Naive thymus-derived CD4-positive, alpha-beta T cell (primary cell): ENCODE data around the gene TBC1D5. TPM values are rescaled to one million over a fixed set of nuclear protein-coding genes. Genes with fewer than 3 reads are reported as not detected.

Source experiments
- ATAC-seq: fragments of 150-1000 bp; cut with Tn5 transposase; 2 replicates; pipeline ENCODE4 v1.10.0; 2021; ENCODE audit warnings: mild to moderate bottlenecking, moderate library complexity
- CTCF ChIA-PET: fragments of 350-600 bp; sonication (Branson Sonifier 250); formaldehyde crosslinking; loops from one replicate; lab custom pipeline; 2021; ENCODE audit warnings: antibody characterized with exemption; lab: Charles Lee
- POLR2A ChIA-PET: fragments of 350-600 bp; sonication (Branson Sonifier 250); formaldehyde crosslinking; loops from one replicate; lab custom pipeline; 2021; ENCODE audit warnings: antibody characterized with exemption, inconsistent platforms; lab: Charles Lee
- DNase-seq, 9 donors: peaks; one replicate each; pipeline versions ENCODE4 v3.0.0 to v3.0.0-alpha.2; 2020 to 2022; ENCODE audit warnings: mixed read lengths in 1 of 9
- H3K27ac ChIP-seq: one replicate; pipeline ENCODE4 v1.7.0; 2013; ENCODE audit warnings: mild to moderate bottlenecking, low read depth, low read length, moderate library complexity
- H3K27me3 ChIP-seq, 2 donors: one replicate each; pipeline ENCODE4 v1.7.0; 2013; ENCODE audit warnings: low read length in 2 of 2, mild to moderate bottlenecking in 2 of 2, moderate library complexity in 2 of 2; ENCODE audit not compliant: control insufficient read depth in 2 of 2, insufficient read depth in 2 of 2
- H3K36me3 ChIP-seq, 3 experiments: 1 replicate in 2 of 3; 2 replicates in 1 of 3; pipeline ENCODE4 v1.7.0; 2013; ENCODE audit warnings: low read length in 3 of 3, mild to moderate bottlenecking in 3 of 3, moderate library complexity in 1 of 3; ENCODE audit not compliant: insufficient read depth in 3 of 3, control insufficient read depth in 2 of 3
- H3K4me1 ChIP-seq, 2 donors: one replicate each; pipeline ENCODE4 v1.7.0; 2013; ENCODE audit warnings: low read length in 2 of 2, mild to moderate bottlenecking in 2 of 2, moderate library complexity in 1 of 2; ENCODE audit not compliant: control insufficient read depth in 2 of 2, insufficient read depth in 2 of 2
- H3K4me3 ChIP-seq: 2 replicates; pipeline ENCODE4 v1.7.0; 2013; ENCODE audit warnings: mild to moderate bottlenecking, low read length
- H3K9me3 ChIP-seq, 3 experiments: 1 replicate in 2 of 3; 2 replicates in 1 of 3; pipeline ENCODE4 v1.7.0; 2013; ENCODE audit warnings: low read length in 3 of 3; ENCODE audit not compliant: control insufficient read depth in 2 of 3
- H3K27ac Mint-ChIP-seq, 9 donors: one replicate each; pipeline ENCODE4 v1.8.0; 2020 to 2022; ENCODE audit warnings: mixed read lengths in 9 of 9, mild to moderate bottlenecking in 8 of 9, moderate library complexity in 5 of 9, inconsistent platforms in 2 of 9
- H3K27me3 Mint-ChIP-seq, 5 donors: one replicate each; pipeline ENCODE4 v1.8.0; 2021 to 2022; ENCODE audit warnings: mixed read lengths in 5 of 5, mild to moderate bottlenecking in 1 of 5
- H3K36me3 Mint-ChIP-seq, 5 donors: one replicate each; pipeline ENCODE4 v1.8.0; 2020 to 2022; ENCODE audit warnings: mixed read lengths in 5 of 5, mild to moderate bottlenecking in 3 of 5, inconsistent platforms in 1 of 5
- H3K4me1 Mint-ChIP-seq, 7 donors: one replicate each; pipeline ENCODE4 v1.8.0; 2020 to 2022; ENCODE audit warnings: mixed read lengths in 7 of 7, mild to moderate bottlenecking in 3 of 7, inconsistent platforms in 1 of 7
- H3K4me3 Mint-ChIP-seq, 10 donors: one replicate each; pipeline ENCODE4 v1.8.0; 2020 to 2022; ENCODE audit warnings: mild to moderate bottlenecking in 10 of 10, mixed read lengths in 10 of 10, moderate library complexity in 6 of 10, inconsistent platforms in 2 of 10
- H3K9me3 Mint-ChIP-seq, 11 donors: one replicate each; pipeline ENCODE4 v1.8.0; 2020 to 2022; ENCODE audit warnings: mixed read lengths in 11 of 11, mild to moderate bottlenecking in 4 of 11, inconsistent platforms in 1 of 11, moderate library complexity in 1 of 11
- intact Hi-C, 2 donors: fragments of 100-400 bp; cut with micrococcal nuclease; formaldehyde crosslinking; loops; one replicate each; pipeline ENCODE4 v1.15.1; 2023
- polyA plus RNA-seq, 2 donors: library from polyadenylated mRNA; unstranded; fragments of 300-500 nt; fragmentation: Illumina TruSeq; gene quantifications; one replicate each; pipeline ENCODE4 v1.2.3, GENCODE V29; 2021
- total RNA-seq, 6 experiments: library from RNA in 5 of 6; stranded (reverse) in 5 of 6; gene quantifications; 1 replicate in 5 of 6; 2 replicates in 1 of 6; pipeline ENCODE4 v1.2.3 and lab custom pipeline; 2021 to 2026

The TBC1D5 gene
- total and polyA plus RNA-seq, 7 experiments from 2014 or later, result 30.5 to 54.0 (median 37.4) TPM

- no peak for ATAC-seq
- Histone ChIP-seq H3K36me3 (no peaks in the 10 kb centered on the region), H3K9me3 (no peaks in the 10 kb centered on the region), H3K27ac (no peak overlapping the region), H3K4me1 (no peaks in the 10 kb centered on the region), H3K4me3 (no peak overlapping the region), H3K27me3 (no peaks in the 10 kb centered on the region)
- Mint-ChIP-seq H3K27ac (no peak overlapping the region), H3K36me3 (peaks cover 5 to 30% (median 11%) of the 10 kb centered on the region in 5 donors), H3K4me1 (no peaks in the 10 kb centered on the region), H3K27me3 (no peaks in the 10 kb centered on the region), H3K4me3 (no peak overlapping the region), H3K9me3 (no peaks in the 10 kb centered on the region)
- ChIA-PET POLR2A (interaction anchor here (0.6 kb wide), 1 partner anchor 1175 kb away, joined by 3 read pairs; no protein-coding TSS in a partner anchor), CTCF (no interaction called here)
- intact Hi-C loops, result no loop called here
- DNase-seq, result no peak
Measured at GRCh38 chr3:17288839-17289399, 453.5 kb downstream of the TBC1D5 start.

- ChIA-PET CTCF (no interaction called here), POLR2A (no interaction called here)
- peak overlapping the region in 1 of 9 donors; percentile 21 for H3K27ac Mint-ChIP-seq
- DNase-seq (no peak), ATAC-seq (no peak)
- H3K4me1 Mint-ChIP-seq, result peaks cover 0 to 4% (median 0%) of the 10 kb centered on the region in 7 donors
- H3K4me3 Mint-ChIP-seq, result no peak overlapping the region
- H3K9me3 Mint-ChIP-seq, result no peaks in the 10 kb centered on the region
- Histone ChIP-seq H3K27ac (no peak overlapping the region), H3K27me3 (no peaks in the 10 kb centered on the region), H3K4me1 (no peaks in the 10 kb centered on the region), H3K9me3 (no peaks in the 10 kb centered on the region), H3K36me3 (no peaks in the 10 kb centered on the region), H3K4me3 (no peak overlapping the region)
- H3K36me3 Mint-ChIP-seq, result peaks cover 5 to 31% (median 11%) of the 10 kb centered on the region in 5 donors
- no peaks in the 10 kb centered on the region for H3K27me3 Mint-ChIP-seq
- intact Hi-C loops, result no loop called here
Measured at GRCh38 chr3:17287006-17287689, 455.3 kb downstream of the TBC1D5 start.

- Histone ChIP-seq H3K9me3 (no peaks in the 10 kb centered on the region), H3K36me3 (no peaks in the 10 kb centered on the region), H3K27ac (no peak overlapping the region), H3K4me3 (no peak overlapping the region), H3K4me1 (no peaks in the 10 kb centered on the region), H3K27me3 (no peaks in the 10 kb centered on the region)
- DNase-seq, result no peak
- Mint-ChIP-seq H3K9me3 (peaks cover 0 to 6% (median 0%) of the 10 kb centered on the region in 11 donors), H3K4me3 (no peak overlapping the region), H3K27ac (no peak overlapping the region), H3K27me3 (no peaks in the 10 kb centered on the region), H3K36me3 (peaks cover 0 to 9% (median 7%) of the 10 kb centered on the region in 5 donors), H3K4me1 (no peaks in the 10 kb centered on the region)
- CTCF ChIA-PET, result no interaction called here
- POLR2A ChIA-PET, result no interaction called here
- intact Hi-C loops, result no loop called here
- no peak for ATAC-seq
Measured at GRCh38 chr3:17278006-17278405, 464.4 kb downstream of the TBC1D5 start.

- Histone ChIP-seq H3K27me3 (no peaks in the 10 kb centered on the region), H3K27ac (no peak overlapping the region), H3K36me3 (no peaks in the 10 kb centered on the region), H3K9me3 (no peaks in the 10 kb centered on the region), H3K4me3 (no peak overlapping the region), H3K4me1 (no peaks in the 10 kb centered on the region)
- no peak overlapping the region for H3K4me3 Mint-ChIP-seq
- CTCF ChIA-PET, result no interaction called here
- peaks cover 0 to 8% (median 2%) of the 10 kb centered on the region in 5 donors for H3K36me3 Mint-ChIP-seq
- POLR2A ChIA-PET, result no interaction called here
- no peak for ATAC-seq
- H3K9me3 Mint-ChIP-seq, result no peaks in the 10 kb centered on the region
- no peak for DNase-seq
- no peaks in the 10 kb centered on the region for H3K4me1 Mint-ChIP-seq
- H3K27ac Mint-ChIP-seq, result no peak overlapping the region
- intact Hi-C loops, result no loop called here
- no peaks in the 10 kb centered on the region for H3K27me3 Mint-ChIP-seq
Measured at GRCh38 chr3:17266846-17267245, 475.6 kb downstream of the TBC1D5 start.

- Mint-ChIP-seq H3K36me3 (peaks cover 0 to 2% (median under 1%) of the 10 kb centered on the region in 5 donors), H3K4me3 (no peak overlapping the region), H3K27ac (no peak overlapping the region), H3K4me1 (peaks cover 0 to 2% (median 0%) of the 10 kb centered on the region in 7 donors), H3K27me3 (no peaks in the 10 kb centered on the region), H3K9me3 (no peaks in the 10 kb centered on the region)
- ATAC-seq (no peak), DNase-seq (no peak)
- Histone ChIP-seq H3K4me3 (no peak overlapping the region), H3K27me3 (no peaks in the 10 kb centered on the region), H3K36me3 (no peaks in the 10 kb centered on the region), H3K9me3 (no peaks in the 10 kb centered on the region), H3K27ac (no peak overlapping the region), H3K4me1 (no peaks in the 10 kb centered on the region)
- CTCF ChIA-PET, result interaction anchor here (0.6 to 1.1 kb wide), 2 partner anchors 152 to 1014 kb away, joined by 3 to 4 read pairs; no protein-coding TSS in a partner anchor
- POLR2A ChIA-PET, result no interaction called here
- intact Hi-C loops, result no loop called here
Measured at GRCh38 chr3:17261627-17262369, 480.6 kb downstream of the TBC1D5 start.

DNA sequence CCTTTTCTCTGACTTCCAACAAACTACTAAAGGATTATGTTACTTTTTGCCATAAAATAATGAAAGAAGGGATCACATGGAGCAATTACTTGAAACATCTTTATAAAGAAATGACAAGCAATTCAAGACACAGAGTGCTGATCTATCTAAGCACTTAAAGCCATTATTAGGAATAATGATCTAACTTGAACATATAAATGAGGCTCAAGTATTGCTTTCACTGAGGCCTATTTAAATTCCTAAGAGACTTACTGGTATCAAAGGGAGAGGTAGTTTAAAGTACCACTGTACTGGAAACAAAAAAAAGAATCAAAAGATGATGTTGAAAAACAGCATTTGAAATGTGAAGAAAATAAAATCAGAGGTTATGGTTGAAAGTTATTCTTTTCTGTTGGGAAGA is 482.2 kb downstream of the TBC1D5 start:
- H3K9me3 ChIP-seq, result no peaks in the 10 kb centered on the region
- Mint-ChIP-seq H3K9me3 (no peaks in the 10 kb centered on the region), H3K36me3 (peaks cover 0 to 6% (median 4%) of the 10 kb centered on the region in 5 donors), H3K4me1 (peaks cover 0 to 2% (median 0%) of the 10 kb centered on the region in 7 donors), H3K27me3 (no peaks in the 10 kb centered on the region), H3K27ac (no peak overlapping the region), H3K4me3 (no peak overlapping the region)
- ATAC-seq (no peak), DNase-seq (no peak)
- no peaks in the 10 kb centered on the region for H3K36me3 ChIP-seq
- H3K4me1 ChIP-seq, result no peaks in the 10 kb centered on the region
- H3K4me3 ChIP-seq, result no peak overlapping the region
- CTCF ChIA-PET, result interaction anchor here (0.7 to 1.2 kb wide), 3 partner anchors 153 to 667 kb away, joined by 3 to 8 read pairs (median 6); no protein-coding TSS in a partner anchor
- no peak overlapping the region for H3K27ac ChIP-seq
- intact Hi-C loops, result no loop called here
- POLR2A ChIA-PET, result no interaction called here
- no peaks in the 10 kb centered on the region for H3K27me3 ChIP-seq
